Measurements from ENCODE around the gene OBP2A. TPM values are rescaled to one million over a fixed set of nuclear protein-coding genes. Genes with fewer than 3 reads are reported as not detected.

Gene OBP2A
- total RNA-seq, 4 donors from 2014 or later = 1.0 to 3.9 (median 1.7) TPM; not detected in 1

Other genes with a start within 250 kb of the OBP2A start
- gene PPP1R26, start 66.3 kb upstream of the OBP2A start, total RNA-seq = 10 to 100 TPM in 2 of 4 donors, 1 to 10 TPM in 2; 6.2 to 11.0 (median 9.0) TPM
- 10 to 100 TPM; 51.5 to 61.7 (median 55.1) TPM for gene MRPS2, start 45.4 kb upstream of the OBP2A start, total RNA-seq
- gene LCN1, start 24.7 kb upstream of the OBP2A start, total RNA-seq = not detected
- gene PAEP, start 15.6 kb downstream of the OBP2A start, total RNA-seq = 1 to 10 TPM in 1 of 4 donors, not detected in 3; 5.6 TPM
- not detected for gene GLT6D1, start 93.4 kb downstream of the OBP2A start, total RNA-seq
- not detected for gene LCN9, start 117.2 kb downstream of the OBP2A start, total RNA-seq
- gene SOHLH1, start 153.4 kb downstream of the OBP2A start, total RNA-seq = not detected
- under 1 TPM in 2 of 4 donors, not detected in 2; 0.10 to 0.23 TPM for gene KCNT1, start 156.1 kb downstream of the OBP2A start, total RNA-seq

Data from suprapubic skin (tissue), 4 donors.